Muscle layer of colon (tissue), 2 donors: ENCODE data around the gene RASGRF1.
"Not testable (repeated sequence)": the region's sequence is repeated elsewhere in the genome, so short reads cannot be mapped to it uniquely, and the experiment has no call there.

Source experiments
- H3K27ac ChIP-seq: one replicate; pipeline ENCODE4 v1.7.0; 2013; ENCODE audit warnings: low read depth, mild to moderate bottlenecking, low read length, moderate library complexity
- H3K27me3 ChIP-seq, 2 donors: one replicate each; pipeline ENCODE4 v1.7.0; 2013; ENCODE audit warnings: low read length in 2 of 2, mild to moderate bottlenecking in 2 of 2; ENCODE audit not compliant: insufficient read depth in 2 of 2, control insufficient read depth in 1 of 2
- H3K36me3 ChIP-seq: one replicate; pipeline ENCODE4 v1.7.0; 2013; ENCODE audit warnings: mild to moderate bottlenecking, low read length; ENCODE audit not compliant: insufficient read depth
- H3K4me1 ChIP-seq: one replicate; pipeline ENCODE4 v1.7.0; 2013; ENCODE audit warnings: mild to moderate bottlenecking, low read length; ENCODE audit not compliant: insufficient read depth
- H3K4me3 ChIP-seq, 2 donors: one replicate each; pipeline ENCODE4 v1.7.0; 2013; ENCODE audit warnings: low read length in 2 of 2, low read depth in 1 of 2, mild to moderate bottlenecking in 1 of 2, moderate library complexity in 1 of 2
- H3K9ac ChIP-seq: one replicate; pipeline ENCODE4 v1.7.0; 2013; ENCODE audit warnings: low read length
- H3K9me3 ChIP-seq: one replicate; pipeline ENCODE4 v1.7.0; 2013; ENCODE audit warnings: mild to moderate bottlenecking, low read length
- donor health status: abdominal sarcoma.
- donor health status: Adenocarcinoma of cecum.

RASGRF1 gene

DNA sequence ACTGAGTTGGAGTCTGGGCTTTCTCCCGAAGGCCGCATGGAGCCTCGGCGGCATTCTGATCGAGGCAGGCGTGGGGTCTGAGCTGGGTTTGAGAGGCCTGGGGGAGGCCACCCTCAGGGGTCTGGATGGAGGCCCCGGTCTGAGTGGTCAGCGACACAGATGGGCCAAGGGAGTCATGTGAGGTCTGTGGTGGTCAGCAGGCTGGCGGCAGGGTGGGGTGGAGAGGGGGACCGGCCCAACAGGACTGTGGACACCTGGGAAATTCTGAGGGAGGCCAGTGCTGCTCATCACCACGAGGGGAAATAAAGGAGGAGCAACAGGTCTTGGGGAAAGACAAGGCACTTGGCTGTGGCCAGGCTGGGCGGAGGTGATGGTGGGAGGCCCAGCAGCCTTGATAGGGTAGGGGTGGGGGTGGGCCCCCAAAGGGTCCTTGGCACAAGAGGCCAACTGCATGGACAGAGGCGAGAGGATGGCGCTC, 161.9 kb downstream of the RASGRF1 start:
- no peak overlapping the region for H3K27ac ChIP-seq

DNA sequence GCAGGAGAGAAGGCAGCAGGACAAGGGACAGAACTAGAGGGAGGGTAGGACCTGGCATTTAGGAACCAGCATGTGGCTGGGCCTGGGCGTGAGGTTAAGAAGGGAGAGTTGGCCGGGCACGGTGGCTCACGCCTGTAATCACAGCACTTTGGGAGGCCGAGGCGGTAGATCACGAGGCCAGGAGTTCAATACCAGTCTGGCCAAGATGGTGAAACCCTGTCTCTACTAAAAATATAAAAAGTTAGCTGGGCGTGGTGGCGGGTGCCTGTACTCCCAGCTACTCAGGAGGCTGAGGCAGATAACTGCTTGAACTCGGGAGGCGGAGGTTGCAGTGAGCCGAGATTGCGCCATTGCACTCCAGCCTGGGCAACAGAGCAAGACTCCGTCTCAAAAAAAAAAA, 162.4 kb downstream of the RASGRF1 start:
- not testable (repeated sequence) for H3K27me3 ChIP-seq, H3K4me3 ChIP-seq, H3K9me3 ChIP-seq, H3K9ac ChIP-seq, H3K27ac ChIP-seq
- Histone ChIP-seq H3K36me3 (peaks cover 21% of the 10 kb centered on the region), H3K4me1 (peaks cover 11% of the 10 kb centered on the region)

More for the DNA sequence above, 161.9 kb downstream of the RASGRF1 start:
- no peak overlapping the region for H3K9ac ChIP-seq
- H3K9me3 ChIP-seq: no peaks in the 10 kb centered on the region
- no peaks in the 10 kb centered on the region for H3K27me3 ChIP-seq
- no peak overlapping the region for H3K4me3 ChIP-seq
- peaks cover 18% of the 10 kb centered on the region for H3K36me3 ChIP-seq
- peaks cover 14% of the 10 kb centered on the region for H3K4me1 ChIP-seq

DNA sequence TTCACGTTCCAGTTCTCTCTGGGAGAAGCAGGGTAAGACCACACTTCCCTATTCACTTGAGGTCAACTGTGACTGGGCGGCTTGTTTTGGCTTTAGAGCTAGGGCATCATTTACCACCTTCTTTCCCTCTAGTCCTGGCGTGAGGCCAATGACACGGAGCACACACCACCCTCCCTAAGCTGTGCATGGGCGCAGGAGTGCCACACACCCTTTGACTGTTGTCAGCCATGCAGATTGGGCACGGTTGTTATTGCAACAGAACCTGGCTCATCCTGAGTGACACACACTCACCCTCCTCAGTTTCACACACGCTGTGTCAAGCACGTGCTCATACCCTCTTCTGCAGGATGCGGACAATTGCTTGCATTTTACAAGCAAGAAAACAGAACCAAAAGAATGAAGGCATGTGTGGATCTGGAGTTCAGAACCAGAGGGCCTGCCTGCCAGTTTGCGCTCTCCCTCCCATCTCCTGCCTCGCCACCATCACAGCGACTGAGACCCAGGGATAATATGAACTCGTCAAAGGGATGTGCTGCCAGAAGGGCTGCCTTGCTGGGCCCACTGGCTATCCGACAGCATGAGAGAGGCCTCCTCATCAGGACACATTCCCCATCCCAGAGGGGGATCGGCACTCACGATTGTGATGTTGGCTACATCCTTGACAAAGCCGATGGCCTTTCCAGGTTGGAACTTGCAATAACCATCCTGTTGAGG, 163.3 kb downstream of the RASGRF1 start:
- Histone ChIP-seq H3K9ac (no peak overlapping the region), H3K27ac (no peak overlapping the region), H3K36me3 (peaks cover 30% of the 10 kb centered on the region), H3K27me3 (no peaks in the 10 kb centered on the region), H3K4me1 (peaks cover 11% of the 10 kb centered on the region), H3K4me3 (no peak overlapping the region), H3K9me3 (no peaks in the 10 kb centered on the region)

DNA sequence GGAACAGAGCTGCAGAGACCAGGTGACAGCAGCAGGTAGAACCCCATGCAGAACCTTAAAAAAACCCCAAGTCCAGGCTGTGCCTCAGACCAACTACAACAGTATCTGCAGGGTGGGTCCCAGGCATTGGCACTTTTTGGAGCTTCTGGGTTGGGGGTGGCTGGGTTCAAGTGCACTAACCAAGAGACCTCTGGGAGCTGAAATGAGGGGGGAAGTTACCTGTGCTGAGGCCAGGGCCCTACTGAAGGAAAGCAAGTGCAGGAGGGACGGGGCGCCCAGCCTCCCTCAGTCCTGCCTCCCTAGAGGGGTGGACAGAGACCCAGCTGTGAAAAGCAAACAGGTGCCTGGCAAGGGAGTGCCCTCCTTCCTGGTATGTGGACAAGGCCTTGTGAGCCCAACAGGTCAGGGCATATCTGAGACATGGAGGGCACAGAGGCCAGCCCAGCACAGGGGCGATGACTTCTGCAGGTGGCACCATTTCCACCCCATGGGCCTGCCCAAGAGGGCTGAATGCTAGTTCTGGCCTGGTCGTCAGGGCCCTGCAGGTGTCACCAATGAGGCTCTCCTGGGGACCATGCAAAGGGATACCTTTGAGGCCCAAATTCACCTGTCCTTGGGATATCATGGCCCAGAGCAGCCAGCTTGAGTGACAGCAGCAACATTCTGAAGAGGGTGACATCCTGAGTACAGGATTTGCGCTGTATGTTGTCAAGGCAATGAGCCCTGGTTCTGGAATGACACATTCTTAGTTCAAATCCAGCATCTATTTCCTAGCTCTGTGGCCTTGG, 164.4 kb downstream of the RASGRF1 start:
- Histone ChIP-seq H3K27me3 (no peaks in the 10 kb centered on the region), H3K27ac (no peak overlapping the region), H3K9me3 (no peaks in the 10 kb centered on the region), H3K4me3 (no peak overlapping the region), H3K4me1 (peaks cover 7% of the 10 kb centered on the region), H3K36me3 (peaks cover 41% of the 10 kb centered on the region), H3K9ac (no peak overlapping the region)

DNA sequence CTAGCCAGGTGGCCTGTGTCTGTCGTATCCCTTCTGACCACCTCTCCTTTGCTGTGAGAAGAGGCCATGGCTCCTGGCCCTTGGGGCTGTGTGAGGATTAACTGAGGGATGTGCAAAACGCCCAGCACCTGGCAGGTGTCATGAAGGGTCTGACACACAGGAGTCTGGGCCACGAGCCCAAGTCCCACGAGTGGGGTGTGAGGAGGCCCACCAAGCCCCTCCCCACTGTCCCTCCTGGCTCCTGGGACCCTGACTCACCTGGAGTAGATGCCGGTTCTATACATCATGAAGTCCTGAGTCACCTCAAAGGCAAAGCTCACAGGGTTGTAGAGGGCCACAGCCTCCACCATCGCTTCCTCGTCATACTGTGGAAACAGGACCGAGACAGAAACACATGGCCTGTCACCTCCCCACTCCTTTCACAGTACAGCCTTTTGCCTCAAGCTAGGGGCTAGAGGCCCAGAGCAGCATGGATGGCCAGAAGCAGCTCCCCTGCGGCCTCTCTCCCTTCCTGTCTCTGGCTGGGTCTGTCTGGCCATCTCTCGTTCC, 165.4 kb downstream of the RASGRF1 start:
- no peak overlapping the region for H3K27ac ChIP-seq
- H3K36me3 ChIP-seq: peaks cover 46% of the 10 kb centered on the region

DNA sequence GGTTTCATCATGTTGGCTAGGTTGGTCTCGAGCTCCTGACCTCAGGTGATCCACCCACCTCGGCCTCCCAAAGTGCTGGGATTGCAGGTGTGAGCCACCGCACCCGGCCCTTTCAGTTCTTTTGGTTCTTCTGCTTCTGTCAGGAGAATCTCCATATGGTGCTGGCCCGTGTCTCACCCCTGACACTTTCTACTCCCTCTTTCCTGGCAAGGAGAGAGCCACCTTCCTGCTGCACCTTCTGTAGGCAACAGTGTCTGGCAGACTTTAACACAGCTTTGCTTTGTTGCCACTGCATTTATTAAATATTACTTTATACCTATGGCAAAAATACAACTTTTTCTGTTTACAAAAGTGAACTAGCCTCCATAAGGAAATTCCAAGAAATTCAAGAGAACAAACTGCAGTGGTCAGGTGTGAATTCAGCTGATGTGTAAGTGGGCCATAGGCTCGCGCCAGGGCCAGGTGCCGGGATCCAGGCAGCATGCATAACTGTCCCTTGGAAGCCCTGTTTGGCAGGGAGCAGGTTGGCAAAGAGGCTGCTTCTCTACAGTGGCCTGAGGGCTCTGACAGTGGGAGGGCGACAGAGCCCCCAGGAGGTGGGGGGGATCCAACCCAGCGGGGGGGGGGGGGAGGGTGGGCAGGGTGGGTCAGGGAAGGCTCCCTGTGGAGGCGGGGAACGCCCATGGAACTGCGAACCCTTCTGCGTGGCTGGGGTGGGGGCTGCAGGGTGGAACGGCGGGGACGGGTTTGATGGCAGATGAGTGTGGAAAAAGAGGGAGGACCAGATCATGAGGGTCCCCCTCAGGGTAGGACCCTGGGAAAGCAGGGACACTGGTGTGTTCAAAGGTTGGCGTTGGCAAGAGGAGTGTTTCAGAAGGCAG, 166.9 kb downstream of the RASGRF1 start:
- Histone ChIP-seq H3K9me3 (no peaks in the 10 kb centered on the region), H3K27me3 (no peaks in the 10 kb centered on the region), H3K4me3 (no peak overlapping the region), H3K9ac (no peak overlapping the region), H3K36me3 (peaks cover 50% of the 10 kb centered on the region), H3K4me1 (no peaks in the 10 kb centered on the region), H3K27ac (no peak overlapping the region)

More for the DNA sequence above, 165.4 kb downstream of the RASGRF1 start:
- no peak overlapping the region for H3K9ac ChIP-seq
- no peaks in the 10 kb centered on the region for H3K27me3 ChIP-seq
- no peak overlapping the region for H3K4me3 ChIP-seq
- no peaks in the 10 kb centered on the region for H3K9me3 ChIP-seq
- H3K4me1 ChIP-seq: no peaks in the 10 kb centered on the region

DNA sequence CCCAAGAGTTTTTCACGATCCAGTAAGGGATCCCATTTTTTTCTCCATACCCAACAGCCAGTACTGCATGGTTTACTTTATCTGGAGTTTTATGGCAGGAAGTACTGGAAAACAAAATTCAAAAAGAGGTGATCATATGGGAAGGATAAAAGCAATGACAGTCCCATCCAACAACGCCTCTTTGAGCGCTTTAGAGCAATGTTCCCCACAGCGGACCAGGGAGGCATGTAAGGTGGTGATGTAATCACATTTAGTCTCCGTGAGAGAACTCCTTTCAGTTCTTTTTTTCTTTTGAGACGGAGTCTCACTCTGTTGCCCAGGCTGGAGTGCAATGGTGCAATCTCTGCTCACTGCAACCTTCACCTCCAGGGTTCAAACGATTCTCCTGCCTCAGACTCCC, 167.6 kb downstream of the RASGRF1 start:
- H3K9me3 ChIP-seq: no peaks in the 10 kb centered on the region
- no peak overlapping the region for H3K9ac ChIP-seq
- no peaks in the 10 kb centered on the region for H3K27me3 ChIP-seq
- no peak overlapping the region for H3K4me3 ChIP-seq
- H3K4me1 ChIP-seq: no peaks in the 10 kb centered on the region
- H3K36me3 ChIP-seq: peaks cover 50% of the 10 kb centered on the region
- H3K27ac ChIP-seq: no peak overlapping the region

DNA sequence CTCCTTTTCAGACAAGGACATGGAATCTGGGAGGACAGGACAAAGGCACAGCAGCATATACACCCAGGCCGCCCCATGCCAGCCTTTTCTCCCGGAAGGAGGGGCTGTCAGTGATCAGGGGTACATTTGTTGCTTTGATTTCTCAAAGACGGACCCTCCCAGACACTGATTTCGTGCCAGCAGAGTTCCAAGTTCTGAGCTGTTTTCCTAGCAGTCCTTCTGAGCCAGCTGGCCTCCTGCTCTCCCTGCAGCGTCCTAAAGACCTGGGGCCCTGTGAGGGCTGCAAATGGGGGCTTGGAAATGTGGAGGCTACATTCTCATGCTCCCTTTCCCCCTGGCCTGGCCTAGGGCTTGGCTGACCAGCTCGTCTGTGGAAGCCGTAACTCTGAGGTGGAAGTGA, 168.1 kb downstream of the RASGRF1 start:
- Histone ChIP-seq H3K4me3 (no peak overlapping the region), H3K36me3 (peaks cover 46% of the 10 kb centered on the region), H3K27ac (no peak overlapping the region)

DNA sequence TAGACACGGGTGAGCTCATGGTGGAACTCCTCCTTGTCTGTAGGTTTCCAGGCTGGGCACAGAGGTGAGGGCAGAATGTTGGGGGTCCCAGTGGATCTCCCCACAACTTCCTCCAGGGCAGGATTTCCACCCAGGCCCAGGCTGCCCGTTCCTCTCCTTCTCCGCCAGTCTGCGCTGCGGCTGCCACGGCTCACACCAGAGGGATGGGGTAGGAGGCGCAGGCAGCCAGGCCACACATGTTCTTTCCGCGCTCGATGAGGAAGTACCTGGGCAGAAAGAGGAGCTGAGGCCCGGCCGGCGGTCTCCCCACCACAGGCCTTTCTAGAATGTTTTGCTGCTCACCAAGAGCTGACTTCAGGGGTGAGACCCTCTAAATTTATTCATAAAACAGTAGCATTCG, 168.6 kb downstream of the RASGRF1 start:
- H3K9ac ChIP-seq: no peak overlapping the region

More for the DNA sequence above, 168.1 kb downstream of the RASGRF1 start:
- H3K27me3 ChIP-seq: no peaks in the 10 kb centered on the region
- no peak overlapping the region for H3K9ac ChIP-seq
- no peaks in the 10 kb centered on the region for H3K9me3 ChIP-seq
- H3K4me1 ChIP-seq: peaks cover 4% of the 10 kb centered on the region

DNA sequence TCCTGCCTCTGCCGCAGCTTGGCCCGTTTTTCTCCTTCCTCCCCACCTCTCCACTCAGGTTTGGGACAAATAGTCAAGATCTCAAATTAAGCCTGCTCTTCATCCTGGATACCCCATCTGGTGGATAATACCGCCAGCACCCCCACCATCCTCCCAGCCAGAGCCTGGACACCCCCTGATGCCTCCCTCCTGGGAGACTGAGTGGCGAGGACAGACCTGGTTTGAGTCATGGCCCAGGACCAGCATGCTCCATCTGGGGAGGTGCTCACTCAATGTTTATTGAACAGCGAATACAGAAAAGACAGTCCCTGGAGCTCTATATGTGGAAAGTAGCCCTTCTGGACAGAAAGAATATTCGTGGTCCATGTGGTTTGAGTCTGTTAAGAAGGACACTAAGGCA, 169.1 kb downstream of the RASGRF1 start:
- H3K9ac ChIP-seq: no peak overlapping the region
- H3K27ac ChIP-seq: no peak overlapping the region
- no peaks in the 10 kb centered on the region for H3K9me3 ChIP-seq
- peaks cover 39% of the 10 kb centered on the region for H3K36me3 ChIP-seq
- H3K27me3 ChIP-seq: no peaks in the 10 kb centered on the region
- peaks cover 14% of the 10 kb centered on the region for H3K4me1 ChIP-seq
- H3K4me3 ChIP-seq: no peak overlapping the region

More for the DNA sequence above, 168.6 kb downstream of the RASGRF1 start:
- Histone ChIP-seq H3K4me3 (no peak overlapping the region), H3K27me3 (no peaks in the 10 kb centered on the region), H3K9me3 (no peaks in the 10 kb centered on the region), H3K4me1 (peaks cover 10% of the 10 kb centered on the region), H3K27ac (no peak overlapping the region), H3K36me3 (peaks cover 40% of the 10 kb centered on the region)

DNA sequence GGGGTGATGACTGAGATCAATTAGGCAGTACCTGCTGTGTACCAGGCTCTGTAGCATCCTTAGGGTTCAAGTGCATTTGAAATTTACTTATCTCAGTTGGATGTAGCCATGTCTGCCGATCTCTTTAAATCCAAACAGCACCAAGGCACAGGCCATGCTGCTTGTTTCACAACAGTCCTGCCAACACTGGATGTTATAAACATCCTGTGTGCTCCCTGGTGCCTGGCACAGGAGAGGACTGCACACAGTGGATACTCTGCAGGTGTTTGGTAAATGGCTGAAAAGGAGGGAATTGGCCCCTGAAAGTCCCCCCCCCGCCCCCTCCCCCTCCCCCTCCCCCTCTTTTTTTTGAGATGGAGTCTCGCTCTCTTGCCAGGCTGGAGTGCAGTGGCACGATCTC, 172.7 kb downstream of the RASGRF1 start:
- Histone ChIP-seq H3K9ac (no peak overlapping the region), H3K4me1 (peaks cover 41% of the 10 kb centered on the region), H3K9me3 (no peaks in the 10 kb centered on the region), H3K27me3 (no peaks in the 10 kb centered on the region), H3K27ac (no peak overlapping the region), H3K36me3 (peaks cover 36% of the 10 kb centered on the region), H3K4me3 (no peak overlapping the region)
